Liver (tissue), 9 donors: ENCODE results near the gene RIN1. TPM values are rescaled to one million over a fixed set of nuclear protein-coding genes. Genes with fewer than 3 reads are reported as not detected.

Source experiments
- DNase-seq: peaks from one replicate; pipeline ENCODE4 v3.0.0-alpha.2; 2017; ENCODE audit warnings: low spot score
- H3K27ac ChIP-seq, 2 donors: one replicate each; pipeline ENCODE4 v1.7.0; 2013; ENCODE audit warnings: inconsistent platforms in 2 of 2, low read length in 2 of 2, control low read depth in 1 of 2, low read depth in 1 of 2, mild to moderate bottlenecking in 1 of 2
- H3K27me3 ChIP-seq, 4 donors: one replicate each; pipeline versions ENCODE4 v1.6.1 to v1.7.0; 2013; ENCODE audit warnings: low read length in 3 of 4, inconsistent platforms in 1 of 4, mild to moderate bottlenecking in 1 of 4, moderate library complexity in 1 of 4; ENCODE audit not compliant: control insufficient read depth in 4 of 4, insufficient read depth in 4 of 4
- H3K36me3 ChIP-seq, 4 donors: one replicate each; pipeline versions ENCODE4 v1.6.1 to v1.7.0; 2013; ENCODE audit warnings: low read length in 3 of 4, mild to moderate bottlenecking in 3 of 4, low read depth in 1 of 4, moderate library complexity in 1 of 4; ENCODE audit not compliant: control insufficient read depth in 4 of 4, insufficient read depth in 3 of 4
- H3K4me1 ChIP-seq, 4 donors: one replicate each; pipeline versions ENCODE4 v1.6.1 to v1.7.0; 2013; ENCODE audit warnings: low read length in 3 of 4, mild to moderate bottlenecking in 3 of 4, moderate library complexity in 1 of 4; ENCODE audit not compliant: control insufficient read depth in 4 of 4, insufficient read depth in 4 of 4
- H3K4me3 ChIP-seq, 3 donors: one replicate each; pipeline versions ENCODE4 v1.6.1 to v1.7.0; 2013; ENCODE audit warnings: low read length in 3 of 3, control low read depth in 1 of 3, low read depth in 1 of 3, mild to moderate bottlenecking in 1 of 3
- H3K9ac ChIP-seq, 2 donors: one replicate each; pipeline ENCODE4 v1.7.0; 2013; ENCODE audit warnings: low read length in 2 of 2, mild to moderate bottlenecking in 2 of 2, moderate library complexity in 2 of 2, control low read depth in 1 of 2, low read depth in 1 of 2
- H3K9me3 ChIP-seq, 4 donors: one replicate each; pipeline versions ENCODE4 v1.6.1 to v1.7.0; 2013; ENCODE audit warnings: low read length in 3 of 4; ENCODE audit not compliant: control insufficient read depth in 4 of 4
- EGR1 ChIP-seq, 2 donors: IDR thresholded peaks; 2 replicates each; pipeline ENCODE4 v1.6.1; 2016 to 2018; ENCODE audit warnings: antibody characterized with exemption in 2 of 2, low read depth in 2 of 2
- HNF4A ChIP-seq, 2 donors: conservative IDR thresholded peaks; 2 replicates each; pipeline ENCODE4 v1.6.1; 2016; ENCODE audit warnings: antibody characterized with exemption in 2 of 2, mild to moderate bottlenecking in 2 of 2
- HNF4G ChIP-seq: IDR thresholded peaks from 2 replicates; pipeline ENCODE4 v1.6.1; 2016; ENCODE audit warnings: antibody characterized with exemption
- NR2F2 ChIP-seq: IDR thresholded peaks from 2 replicates; pipeline ENCODE4 v1.6.1; 2016; ENCODE audit warnings: antibody characterized with exemption
- RAD21 ChIP-seq, 2 donors: IDR thresholded peaks; 2 replicates each; pipeline ENCODE4 v1.6.1; 2016; ENCODE audit warnings: antibody characterized with exemption in 2 of 2, mild to moderate bottlenecking in 2 of 2
- SP1 ChIP-seq: IDR thresholded peaks from 2 replicates; pipeline ENCODE4 v1.6.1; 2018; ENCODE audit warnings: antibody characterized with exemption, mild to moderate bottlenecking
- TAF1 ChIP-seq: conservative IDR thresholded peaks from 2 replicates; pipeline ENCODE4 v1.6.1; 2016; ENCODE audit warnings: antibody characterized with exemption, mild to moderate bottlenecking
- YY1 ChIP-seq: IDR thresholded peaks from 2 replicates; pipeline ENCODE4 v1.6.1; 2016; ENCODE audit warnings: antibody characterized with exemption, mild to moderate bottlenecking
- WGBS: extraction: QIAGEN DNeasy Blood & Tissue Kit; methylation state at CpG from one replicate; pipeline ENCODE4 v1.1.7; 2013; 5-methylcytosine and 5-hydroxymethylcytosine counted together
- polyA plus RNA-seq, 2 donors: library from polyadenylated mRNA; stranded (reverse) in 1 of 2; unstranded in 1 of 2; fragments of 200-250 nt in 1 of 2; fragments of >200 nt in 1 of 2; fragmentation: Nextera tagmentation in 1 of 2; extraction: Ambion mirVana in 1 of 2; gene quantifications; one replicate each; pipeline versions ENCODE4 v1.2.1 to v1.2.3, GENCODE V29; 2013 to 2015
- total RNA-seq, 2 donors: library from RNA; depleted of rRNA; stranded (reverse); fragments of >200 nt; gene quantifications; one replicate each; pipeline ENCODE4 v1.2.3, GENCODE V29; 2014
- TF ChIP-seq, protein P1 (sequence below): IDR thresholded peaks from 2 replicates; pipeline ENCODE4 v1.6.1; 2016; ENCODE audit warnings: antibody characterized with exemption
- TF ChIP-seq, protein P2 (sequence below): IDR thresholded peaks from 2 replicates; pipeline ENCODE4 v1.6.1; 2016; ENCODE audit warnings: antibody characterized with exemption
- TF ChIP-seq, protein P3 (sequence below): IDR thresholded peaks from 2 replicates; pipeline ENCODE4 v1.6.1; 2016; ENCODE audit warnings: antibody characterized with exemption, mild to moderate bottlenecking
- TF ChIP-seq, protein P4 (sequence below): IDR thresholded peaks from 2 replicates; pipeline ENCODE4 v1.6.1; 2016; ENCODE audit warnings: antibody characterized with exemption
- donor health status: healthy.
- donor health status: healthy.
- donor health status: healthy.
- donor health status: healthy.
- donor health status: healthy.

Gene RIN1
- total and polyA plus RNA-seq, 4 donors, result 0.11 to 1.1 (median 0.53) TPM

DNA sequence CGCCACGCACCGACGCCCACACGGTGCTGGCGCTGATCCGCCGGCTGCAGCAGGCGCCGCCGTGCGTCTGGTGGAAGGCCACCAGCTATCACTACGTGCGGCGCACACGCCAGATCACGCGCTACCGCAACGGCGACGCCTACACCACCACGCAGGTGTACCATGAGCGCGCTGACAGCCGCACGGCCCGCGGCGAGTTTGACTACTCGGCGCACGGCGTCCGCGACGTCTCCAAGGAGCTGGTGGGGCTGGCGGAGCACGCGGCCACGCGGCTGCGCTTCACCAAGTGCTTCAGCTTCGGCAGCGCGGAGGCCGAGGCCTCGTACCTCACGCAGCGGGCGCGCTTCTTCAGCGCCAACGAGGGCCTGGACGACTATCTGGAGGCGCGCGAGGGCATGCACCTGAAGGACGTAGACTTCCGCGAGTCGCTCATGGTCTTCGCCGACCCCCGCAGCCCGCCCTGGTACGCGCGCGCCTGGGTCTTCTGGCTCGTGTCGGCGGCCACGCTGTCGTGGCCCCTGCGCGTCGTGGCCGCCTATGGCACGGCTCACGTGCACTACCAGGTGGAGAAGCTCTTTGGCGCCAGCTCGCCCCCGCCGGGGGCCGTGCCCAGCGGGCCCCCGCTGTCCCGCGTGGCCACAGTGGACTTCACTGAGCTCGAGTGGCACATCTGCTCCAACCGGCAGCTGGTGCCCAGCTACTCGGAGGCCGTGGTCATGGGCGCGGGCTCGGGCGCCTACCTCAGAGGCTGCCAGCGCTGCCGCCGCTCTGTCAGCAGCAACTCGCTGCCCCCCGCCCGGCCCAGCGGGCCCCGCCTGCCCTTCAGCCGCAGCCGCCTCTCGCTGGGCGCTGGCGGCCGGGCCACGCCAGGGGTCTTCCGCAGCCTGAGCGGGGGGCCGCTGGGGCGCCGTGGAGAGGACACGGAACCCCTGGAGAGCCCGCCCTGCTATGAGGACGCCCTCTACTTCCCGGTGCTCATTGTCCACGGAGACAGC lies 41.3 kb downstream of the RIN1 start:
- no peak overlapping the region for H3K9ac ChIP-seq
- H3K4me3 ChIP-seq, result no peak overlapping the region
- 74% methylated on average over 123 of the region's 123 CpGs for WGBS
- H3K4me1 ChIP-seq, result peaks cover 4 to 12% (median 7%) of the 10 kb centered on the region in 4 donors
- no peaks in the 10 kb centered on the region for H3K36me3 ChIP-seq
- no peaks in the 10 kb centered on the region for H3K9me3 ChIP-seq
- peaks cover 0 to 5% (median 0%) of the 10 kb centered on the region in 4 donors for H3K27me3 ChIP-seq
- DNase-seq, result no peak
- TF ChIP-seq RAD21 (IDR thresholded peaks at IDR 0.05) (no peak), TAF1 (no peak)
- TF ChIP-seq, protein P1, sequence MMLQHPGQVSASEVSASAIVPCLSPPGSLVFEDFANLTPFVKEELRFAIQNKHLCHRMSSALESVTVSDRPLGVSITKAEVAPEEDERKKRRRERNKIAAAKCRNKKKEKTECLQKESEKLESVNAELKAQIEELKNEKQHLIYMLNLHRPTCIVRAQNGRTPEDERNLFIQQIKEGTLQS, result no peak
- no peak overlapping the region for H3K27ac ChIP-seq

DNA sequence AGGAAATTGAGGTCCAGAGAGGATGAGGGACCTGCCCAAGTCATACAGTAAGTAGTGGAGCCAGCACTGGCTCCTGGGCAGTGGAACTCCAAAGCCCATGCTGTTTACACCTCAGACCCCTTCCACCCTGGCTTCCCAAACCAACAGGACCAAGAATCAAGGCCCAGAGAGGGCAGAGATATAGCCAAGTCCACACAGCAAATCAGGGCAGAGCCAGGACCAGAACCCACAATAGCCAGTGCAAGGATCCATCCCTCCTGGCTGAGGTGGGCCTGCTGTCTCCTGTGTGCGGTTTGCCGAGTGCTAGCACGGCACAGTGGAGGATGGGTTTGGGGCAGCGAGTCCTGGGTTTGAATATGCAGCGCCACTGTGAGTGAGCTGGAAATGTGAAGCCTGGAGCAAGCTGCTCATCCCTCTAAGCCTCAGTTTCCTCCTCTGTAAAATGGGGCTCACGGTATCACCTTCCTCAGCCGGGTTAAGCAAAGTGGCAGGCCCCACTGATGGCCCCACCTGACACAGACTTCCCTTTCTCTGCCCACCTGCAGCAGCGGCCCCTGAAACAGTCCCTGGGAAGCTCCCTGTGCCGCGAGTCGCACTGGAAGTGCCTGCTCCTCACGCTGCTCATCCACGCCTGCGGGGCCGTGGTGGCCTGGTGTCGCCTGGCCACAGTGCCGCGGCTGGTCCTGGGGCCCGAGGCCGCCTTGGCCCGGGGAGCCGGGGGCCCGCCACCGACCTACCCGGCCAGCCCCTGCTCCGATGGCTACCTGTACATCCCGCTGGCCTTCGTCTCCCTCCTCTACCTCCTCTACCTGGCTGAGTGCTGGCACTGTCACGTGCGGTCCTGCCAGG lies 42.2 kb downstream of the RIN1 start:
- Histone ChIP-seq H3K4me3 (no peak overlapping the region), H3K27ac (no peak overlapping the region), H3K4me1 (peaks cover 9 to 18% (median 11%) of the 10 kb centered on the region in 4 donors), H3K9ac (no peak overlapping the region), H3K36me3 (no peaks in the 10 kb centered on the region), H3K9me3 (no peaks in the 10 kb centered on the region), H3K27me3 (peaks cover 0 to 5% (median 0%) of the 10 kb centered on the region in 4 donors)
- no peak for DNase-seq
- WGBS, result 81% methylated on average over 30 of the region's 30 CpGs
- TF ChIP-seq HNF4G (no peak), NR2F2 (no peak), YY1 (no peak), TAF1 (no peak), EGR1 (IDR thresholded peaks at IDR 0.05; ENCODE audit: low read depth in 2 of 2) (no peak), HNF4A (conservative IDR thresholded peaks at IDR 0.05) (no peak), SP1 (no peak), RAD21 (IDR thresholded peaks at IDR 0.05) (no peak)
- TF ChIP-seq, protein P2, sequence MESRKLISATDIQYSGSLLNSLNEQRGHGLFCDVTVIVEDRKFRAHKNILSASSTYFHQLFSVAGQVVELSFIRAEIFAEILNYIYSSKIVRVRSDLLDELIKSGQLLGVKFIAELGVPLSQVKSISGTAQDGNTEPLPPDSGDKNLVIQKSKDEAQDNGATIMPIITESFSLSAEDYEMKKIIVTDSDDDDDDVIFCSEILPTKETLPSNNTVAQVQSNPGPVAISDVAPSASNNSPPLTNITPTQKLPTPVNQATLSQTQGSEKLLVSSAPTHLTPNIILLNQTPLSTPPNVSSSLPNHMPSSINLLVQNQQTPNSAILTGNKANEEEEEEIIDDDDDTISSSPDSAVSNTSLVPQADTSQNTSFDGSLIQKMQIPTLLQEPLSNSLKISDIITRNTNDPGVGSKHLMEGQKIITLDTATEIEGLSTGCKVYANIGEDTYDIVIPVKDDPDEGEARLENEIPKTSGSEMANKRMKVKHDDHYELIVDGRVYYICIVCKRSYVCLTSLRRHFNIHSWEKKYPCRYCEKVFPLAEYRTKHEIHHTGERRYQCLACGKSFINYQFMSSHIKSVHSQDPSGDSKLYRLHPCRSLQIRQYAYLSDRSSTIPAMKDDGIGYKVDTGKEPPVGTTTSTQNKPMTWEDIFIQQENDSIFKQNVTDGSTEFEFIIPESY, result no peak
- TF ChIP-seq, protein P3, sequence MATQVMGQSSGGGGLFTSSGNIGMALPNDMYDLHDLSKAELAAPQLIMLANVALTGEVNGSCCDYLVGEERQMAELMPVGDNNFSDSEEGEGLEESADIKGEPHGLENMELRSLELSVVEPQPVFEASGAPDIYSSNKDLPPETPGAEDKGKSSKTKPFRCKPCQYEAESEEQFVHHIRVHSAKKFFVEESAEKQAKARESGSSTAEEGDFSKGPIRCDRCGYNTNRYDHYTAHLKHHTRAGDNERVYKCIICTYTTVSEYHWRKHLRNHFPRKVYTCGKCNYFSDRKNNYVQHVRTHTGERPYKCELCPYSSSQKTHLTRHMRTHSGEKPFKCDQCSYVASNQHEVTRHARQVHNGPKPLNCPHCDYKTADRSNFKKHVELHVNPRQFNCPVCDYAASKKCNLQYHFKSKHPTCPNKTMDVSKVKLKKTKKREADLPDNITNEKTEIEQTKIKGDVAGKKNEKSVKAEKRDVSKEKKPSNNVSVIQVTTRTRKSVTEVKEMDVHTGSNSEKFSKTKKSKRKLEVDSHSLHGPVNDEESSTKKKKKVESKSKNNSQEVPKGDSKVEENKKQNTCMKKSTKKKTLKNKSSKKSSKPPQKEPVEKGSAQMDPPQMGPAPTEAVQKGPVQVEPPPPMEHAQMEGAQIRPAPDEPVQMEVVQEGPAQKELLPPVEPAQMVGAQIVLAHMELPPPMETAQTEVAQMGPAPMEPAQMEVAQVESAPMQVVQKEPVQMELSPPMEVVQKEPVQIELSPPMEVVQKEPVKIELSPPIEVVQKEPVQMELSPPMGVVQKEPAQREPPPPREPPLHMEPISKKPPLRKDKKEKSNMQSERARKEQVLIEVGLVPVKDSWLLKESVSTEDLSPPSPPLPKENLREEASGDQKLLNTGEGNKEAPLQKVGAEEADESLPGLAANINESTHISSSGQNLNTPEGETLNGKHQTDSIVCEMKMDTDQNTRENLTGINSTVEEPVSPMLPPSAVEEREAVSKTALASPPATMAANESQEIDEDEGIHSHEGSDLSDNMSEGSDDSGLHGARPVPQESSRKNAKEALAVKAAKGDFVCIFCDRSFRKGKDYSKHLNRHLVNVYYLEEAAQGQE, result no peak
- TF ChIP-seq, protein P4, sequence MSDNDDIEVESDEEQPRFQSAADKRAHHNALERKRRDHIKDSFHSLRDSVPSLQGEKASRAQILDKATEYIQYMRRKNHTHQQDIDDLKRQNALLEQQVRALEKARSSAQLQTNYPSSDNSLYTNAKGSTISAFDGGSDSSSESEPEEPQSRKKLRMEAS, result no peak
- TF ChIP-seq, protein P1, result no peak
